ENCODE results near the gene TANGO6.

TANGO6 gene

GRCh38 chr16:68869492-68870088 is 26.3 kb downstream of the TANGO6 start:
- no peak for DNase-seq

GRCh38 chr16:68873635-68874471 is 30.5 kb downstream of the TANGO6 start:
- no peak for DNase-seq

GRCh38 chr16:68875871-68876270 is 32.5 kb downstream of the TANGO6 start:
- no peak for DNase-seq

GRCh38 chr16:68883685-68884084 is 40.4 kb downstream of the TANGO6 start:
- DNase-seq, result no peak

GRCh38 chr16:68884401-68884800 is 41.1 kb downstream of the TANGO6 start:
- no peak for DNase-seq

DNA sequence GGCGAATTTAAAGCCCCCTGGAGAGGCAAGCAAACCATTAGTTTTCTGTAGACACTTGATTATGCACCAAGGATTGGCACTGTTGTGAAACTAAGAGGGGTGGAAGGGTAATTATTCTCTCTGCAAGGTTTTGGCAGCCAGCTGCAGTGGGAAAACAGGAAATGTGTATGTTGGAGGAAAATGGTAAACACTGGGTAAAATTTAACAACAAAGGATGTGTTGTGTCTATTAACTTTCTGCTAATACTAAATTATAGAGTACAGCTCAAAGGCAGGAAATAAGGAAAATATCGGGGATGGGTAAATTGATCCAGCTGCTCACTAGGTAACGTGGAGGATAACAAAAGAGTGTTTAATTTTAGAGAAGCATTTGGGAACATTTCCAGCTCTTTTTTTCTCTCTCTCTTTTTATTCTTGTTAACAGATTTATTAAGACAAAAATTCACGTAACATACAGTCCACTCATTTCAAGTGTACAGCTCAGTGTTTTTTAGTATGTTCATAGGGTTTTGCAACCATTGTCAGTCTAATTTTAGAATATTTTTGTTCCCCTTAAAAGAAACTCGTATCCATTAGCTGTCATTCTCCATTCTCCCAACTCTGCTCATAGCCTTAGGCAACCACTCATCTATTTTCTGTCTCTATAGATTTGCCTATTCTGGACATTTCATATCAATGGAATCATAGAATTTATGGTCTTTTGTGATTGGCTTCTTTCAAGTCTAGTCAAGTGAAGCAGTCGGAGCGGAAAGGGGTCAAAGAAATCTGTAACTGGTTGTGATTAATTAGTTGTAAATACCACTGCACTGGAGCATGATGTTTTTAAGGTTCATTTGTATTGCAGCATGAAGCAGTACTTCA is 41.8 kb downstream of the TANGO6 start:
- peak; percentile 52 for DNase-seq

GRCh38 chr16:68887107-68887506 is 43.8 kb downstream of the TANGO6 start:
- no peak for DNase-seq

- DNase-seq, result no peak
These were observed 46.3 kb downstream of the TANGO6 start for GRCh38 chr16:68889508-68890150.

DNA sequence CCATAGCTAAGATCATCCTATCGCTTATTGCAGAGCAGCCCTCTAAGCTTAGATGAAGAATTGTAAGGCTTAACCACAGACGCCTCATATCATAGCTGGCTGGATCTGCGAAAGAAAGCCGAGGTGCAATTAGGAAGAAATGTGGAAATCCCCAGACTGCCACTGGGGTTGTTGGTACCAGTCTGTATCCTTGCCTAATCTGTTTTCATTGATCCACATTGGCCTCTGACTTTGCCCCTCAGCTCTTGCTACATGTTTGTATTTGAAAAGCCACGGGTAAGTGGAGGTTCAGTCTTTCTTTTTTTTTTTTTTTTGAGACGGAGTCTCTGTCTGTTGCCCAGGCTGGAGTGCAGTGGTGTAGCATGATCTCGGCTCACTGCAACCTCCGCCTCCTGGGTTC is 48.9 kb downstream of the TANGO6 start:
- no peak for DNase-seq

- DNase-seq, result no peak
These were observed 49.6 kb downstream of the TANGO6 start for GRCh38 chr16:68892898-68893297.

DNA sequence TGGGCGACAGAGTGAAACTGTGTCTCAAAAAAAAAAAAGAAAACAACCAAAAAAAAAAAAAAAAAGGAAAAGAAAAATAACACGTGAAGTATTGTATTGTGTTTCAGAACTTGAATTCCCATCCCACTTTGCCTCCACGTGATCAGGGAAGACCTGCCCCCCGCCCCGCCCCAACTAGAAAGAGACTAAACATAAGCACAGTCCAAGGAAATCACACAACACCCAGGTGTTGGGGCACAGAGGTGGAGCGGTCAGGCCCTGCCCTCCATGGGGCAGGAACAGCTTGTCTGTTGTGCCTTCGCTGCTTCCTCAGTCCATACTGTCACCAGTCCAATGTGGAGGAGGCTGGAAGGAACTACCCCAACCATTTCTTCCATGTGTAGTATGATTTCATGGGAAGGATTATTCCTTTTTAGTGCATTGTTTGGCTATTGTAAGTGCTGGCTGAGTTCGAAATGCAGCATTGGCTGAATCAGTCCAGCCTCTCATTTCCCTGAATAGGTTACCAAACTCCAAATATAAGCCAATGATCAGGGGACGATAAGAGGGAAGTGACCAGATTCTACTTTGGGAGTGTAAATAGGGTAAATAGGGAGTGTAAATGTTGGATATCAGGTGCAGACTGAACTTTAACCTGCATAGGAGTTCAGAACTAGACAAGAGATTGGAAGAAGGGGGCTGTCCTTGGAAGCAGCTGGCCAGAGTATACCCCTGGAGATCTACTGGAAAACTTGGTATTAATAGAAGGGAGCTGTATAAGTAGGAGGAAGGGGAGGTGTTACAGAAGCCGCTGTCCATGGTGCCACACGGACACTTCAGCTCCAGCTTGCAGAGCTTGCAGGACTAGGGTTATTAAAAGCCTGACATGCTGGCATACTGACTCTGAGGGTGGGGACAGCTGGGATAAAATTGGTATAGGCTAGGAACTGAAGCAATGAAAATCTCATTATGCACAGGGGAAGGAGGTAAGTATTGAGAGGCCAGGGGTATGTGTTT is 50.7 kb downstream of the TANGO6 start:
- DNase-seq, result no peak

- DNase-seq, result no peak
These were observed 51.4 kb downstream of the TANGO6 start for GRCh38 chr16:68894714-68895113.

DNA sequence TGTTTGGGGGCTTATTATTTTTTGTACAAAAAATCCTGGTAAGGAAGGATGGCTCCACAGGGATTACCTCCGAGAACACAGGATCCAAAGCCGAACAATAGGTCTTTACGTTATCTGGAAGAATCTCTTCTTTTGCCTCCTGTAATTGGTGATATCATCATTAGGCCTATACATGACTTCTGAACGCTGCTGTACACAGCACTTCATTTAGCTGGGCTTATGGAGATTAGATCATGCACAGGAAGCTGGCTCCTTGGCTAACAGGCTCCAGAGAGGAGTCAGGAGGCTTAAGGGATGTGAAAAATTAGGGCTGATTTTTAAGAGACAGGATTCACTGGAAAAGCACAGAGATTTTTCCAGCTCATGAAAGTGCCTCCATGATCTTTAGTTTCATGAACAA is 54.7 kb downstream of the TANGO6 start:
- DNase-seq, result no peak

GRCh38 chr16:68900009-68900408 is 56.7 kb downstream of the TANGO6 start:
- DNase-seq, result no peak

- DNase-seq, result peak; percentile 65
These were observed 59.0 kb downstream of the TANGO6 start for GRCh38 chr16:68902003-68902968.

DNA sequence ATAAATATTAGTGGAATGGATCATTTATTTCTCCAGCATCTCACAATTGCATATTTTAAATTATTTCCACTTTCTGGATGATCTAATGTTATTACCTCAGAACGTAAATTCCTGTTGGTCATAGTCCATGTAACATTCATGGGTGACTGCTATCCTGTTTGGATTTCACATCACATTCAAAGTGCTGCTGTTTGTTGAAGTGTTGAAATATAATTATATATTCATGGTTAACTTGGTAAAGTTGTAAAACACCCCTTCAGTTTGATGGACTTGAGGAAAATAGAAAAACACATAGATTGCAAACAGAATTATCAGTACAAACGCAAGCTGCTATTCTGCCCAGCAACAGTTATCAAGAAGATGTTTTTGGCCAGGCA is 59.6 kb downstream of the TANGO6 start:
- DNase-seq, result no peak

DNA sequence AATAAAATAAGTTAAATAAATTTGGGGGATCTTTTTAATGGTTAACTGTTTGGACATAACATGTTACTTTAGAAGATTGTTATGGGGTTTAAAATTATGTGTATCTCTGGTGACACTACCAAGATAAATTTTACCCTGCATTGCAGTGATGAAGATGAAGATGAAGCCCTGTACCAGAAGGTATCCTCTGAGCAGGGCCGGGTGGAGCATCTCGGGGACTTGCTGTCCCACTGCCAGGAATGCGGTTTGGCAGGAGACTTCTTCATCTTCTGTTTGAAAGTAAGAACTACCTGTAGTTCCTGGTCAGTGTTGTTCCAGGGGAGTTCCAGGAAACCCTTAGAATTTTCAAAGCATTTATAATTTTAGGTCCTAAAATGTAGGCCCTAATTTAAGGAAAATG is 64.0 kb downstream of the TANGO6 start:
- no peak for DNase-seq

GRCh38 chr16:68907781-68908181 is 64.5 kb downstream of the TANGO6 start:
- no peak for DNase-seq

- no peak for DNase-seq
These were observed 65.9 kb downstream of the TANGO6 start for GRCh38 chr16:68909099-68909733.

- peak; percentile 23 for DNase-seq
These were observed 66.7 kb downstream of the TANGO6 start for GRCh38 chr16:68910051-68910450.

All from NCI-H1105 (cell line).